Right lobe of liver (tissue), 6 donors: ENCODE results near the gene FNDC3A. TPM values are rescaled to one million over a fixed set of nuclear protein-coding genes. Genes with fewer than 3 reads are reported as not detected.

Source experiments
- ATAC-seq, 4 donors: fragments of 200-7000 bp; cut with Tn5 transposase; one replicate each; pipeline ENCODE4 v1.9.1; 2020; ENCODE audit warnings: mild to moderate bottlenecking in 4 of 4, moderate library complexity in 4 of 4
- DNase-seq, 3 donors: peaks; one replicate each; pipeline ENCODE4 v3.0.0-alpha.2; 2020
- H3K27ac ChIP-seq, 3 donors: fragments of 200-600 bp; one replicate each; pipeline ENCODE4 v1.8.0; 2022
- H3K27me3 ChIP-seq, 2 donors: fragments of 200-600 bp; one replicate each; pipeline ENCODE4 v1.8.0; 2022
- H3K36me3 ChIP-seq, 4 donors: fragments of 200-600 bp; sonication (generic) in 1 of 4; one replicate each; pipeline versions ENCODE4 v1.5.1 to v1.8.0; 2017 to 2022; ENCODE audit warnings: control low read depth in 1 of 4
- H3K4me1 ChIP-seq, 4 donors: fragments of 200-600 bp; sonication (generic) in 1 of 4; one replicate each; pipeline versions ENCODE4 v1.5.1 to v1.8.0; 2017 to 2022; ENCODE audit warnings: control low read depth in 1 of 4
- H3K4me3 ChIP-seq, 3 donors: fragments of 200-600 bp; one replicate each; pipeline ENCODE4 v1.8.0; 2022
- H3K9me3 ChIP-seq, 4 donors: fragments of 200-600 bp; sonication (generic) in 1 of 4; one replicate each; pipeline versions ENCODE4 v1.5.1 to v1.8.0; 2017 to 2022; ENCODE audit warnings: control low read depth in 1 of 4
- CTCF ChIP-seq, 4 donors: fragments of 200-600 bp in 3 of 4; fragments of 450-650 bp in 1 of 4; IDR thresholded peaks; one replicate each; pipeline versions ENCODE4 v1.5.1 to v1.8.0; 2016 to 2022; ENCODE audit warnings: antibody characterized with exemption in 4 of 4, mild to moderate bottlenecking in 2 of 4
- POLR2A ChIP-seq: fragments of 450-650 bp; IDR thresholded peaks from one replicate; pipeline ENCODE4 v1.6.1; 2017; ENCODE audit warnings: antibody characterized with exemption, mild to moderate bottlenecking
- WGBS: methylation state at CpG from one replicate; pipeline ENCODE4 v1.1.6; 2018; ENCODE audit warnings: low coverage, low lambda C conversion rate; ENCODE audit not compliant: insufficient coverage; ENCODE audit errors: missing lambda C conversion rate; 5-methylcytosine and 5-hydroxymethylcytosine counted together
- intact Hi-C, 2 donors: fragments of 100-400 bp; cut with DNase I; formaldehyde crosslinking; loops; one replicate each; pipeline versions ENCODE4 v1.11.2 to v1.14.1; 2022
- total RNA-seq, 6 experiments: library from RNA; depleted of rRNA in 2 of 6; stranded (reverse); fragments of >200 nt in 2 of 6; fragmentation: NEBNext Ultra II Directional in 3 of 6; extraction: Animal tissue kit (Norgen Biotek cat#: 25700) in 3 of 6; gene quantifications; one replicate each; pipeline versions ENCODE4 v1.1.0 to v1.2.4, GENCODE V29; 2016 to 2023
- donor health status: DM: no; HTN: yes; CAD: no.
- donor health status: DM: no; HTN: no; CAD: no.
- donor health status: DM: no; HTN: no; CAD: no.
- donor health status: DM: no; HTN: yes; CAD: no.
- donor health status: DM: no; HTN: yes; CAD: no.

The FNDC3A gene
- total RNA-seq, 6 experiments from 2014 or later, result 43.4 to 53.2 (median 47.9) TPM

GRCh38 chr13:48977973-48978372, 2.3 kb downstream of the FNDC3A start:
- Histone ChIP-seq H3K4me3 (peak overlapping the region in 2 of 3 donors; percentile 75 to 78), H3K4me1 (peaks cover 0 to 23% (median 0%) of the 10 kb centered on the region in 4 donors), H3K27ac (no peak overlapping the region)

GRCh38 chr13:48978942-48979601, 3.4 kb downstream of the FNDC3A start:
- Histone ChIP-seq H3K36me3 (no peaks in the 10 kb centered on the region), H3K4me1 (peaks cover 0 to 23% (median 0%) of the 10 kb centered on the region in 4 donors), H3K27ac (no peak overlapping the region), H3K27me3 (no peaks in the 10 kb centered on the region), H3K4me3 (no peak overlapping the region), H3K9me3 (no peaks in the 10 kb centered on the region)
- DNase-seq, result no peak
- TF ChIP-seq CTCF (IDR thresholded peaks at IDR 0.05), result no peak
- TF ChIP-seq POLR2A, result no peak
- 50% methylated on average over 2 of the region's 2 CpGs for WGBS
- intact Hi-C loops, result no loop called here
- no peak for ATAC-seq

More at GRCh38 chr13:48977973-48978372, 2.3 kb downstream of the FNDC3A start:
- ATAC-seq, result no peak
- intact Hi-C loops, result no loop called here
- Histone ChIP-seq H3K36me3 (no peaks in the 10 kb centered on the region), H3K9me3 (peaks cover 0 to under 1% (median 0%) of the 10 kb centered on the region in 4 donors), H3K27me3 (no peaks in the 10 kb centered on the region)
- DNase-seq, result no peak
- WGBS, result 33% methylated on average over 2 of the region's 3 CpGs
- TF ChIP-seq CTCF (IDR thresholded peaks at IDR 0.05), result no peak
- no peak for TF ChIP-seq POLR2A

GRCh38 chr13:48979892-48980291, 4.2 kb downstream of the FNDC3A start:
- intact Hi-C loops, result no loop called here
- H3K27ac ChIP-seq, result no peak overlapping the region
- ATAC-seq, result no peak

GRCh38 chr13:48983331-48983730, 7.6 kb downstream of the FNDC3A start:
- Histone ChIP-seq H3K4me3 (no peak overlapping the region), H3K27me3 (no peaks in the 10 kb centered on the region), H3K36me3 (no peaks in the 10 kb centered on the region), H3K4me1 (peaks cover 0 to 15% (median 0%) of the 10 kb centered on the region in 4 donors), H3K9me3 (no peaks in the 10 kb centered on the region), H3K27ac (no peak overlapping the region)
- ATAC-seq (no peak), DNase-seq (no peak)
- intact Hi-C loops, result no loop called here
- TF ChIP-seq POLR2A (no peak), CTCF (IDR thresholded peaks at IDR 0.05) (no peak)
- 69% methylated on average over 1 of the region's 1 CpG for WGBS

More at GRCh38 chr13:48979892-48980291, 4.2 kb downstream of the FNDC3A start:
- Histone ChIP-seq H3K4me3 (no peak overlapping the region), H3K36me3 (no peaks in the 10 kb centered on the region), H3K4me1 (peaks cover 0 to 18% (median 0%) of the 10 kb centered on the region in 4 donors), H3K9me3 (no peaks in the 10 kb centered on the region), H3K27me3 (no peaks in the 10 kb centered on the region)
- no peak for DNase-seq
- 61% methylated on average over 2 of the region's 2 CpGs for WGBS
- TF ChIP-seq POLR2A (no peak), CTCF (IDR thresholded peaks at IDR 0.05) (no peak)
